ENCODE results near the gene PHLDA1. TPM values are rescaled to one million over a fixed set of nuclear protein-coding genes. Genes with fewer than 3 reads are reported as not detected.

Gene PHLDA1
- total RNA-seq, 2 experiments from 2014 or later = 6.5 TPM

DNA sequence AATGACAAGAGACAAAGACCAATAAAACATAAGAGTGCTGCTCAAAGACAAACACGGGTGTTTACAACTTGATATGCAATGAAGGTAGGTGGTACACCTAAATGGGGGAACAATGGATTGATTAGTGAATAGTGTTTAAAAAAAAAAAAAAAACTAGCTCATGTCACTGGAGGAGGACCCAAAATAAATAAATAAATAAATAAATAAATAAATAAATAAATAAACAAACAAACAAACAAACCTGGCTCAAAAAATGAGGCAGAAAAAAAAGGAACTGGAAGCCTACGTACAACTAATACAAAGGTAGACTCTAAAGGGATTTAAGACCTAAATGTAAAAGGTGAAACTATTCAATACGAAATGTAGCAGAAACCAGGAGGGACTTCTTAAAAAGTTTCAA is 34.3 kb upstream of the PHLDA1 start:
- Mint-ChIP-seq H3K4me1 (ENCODE audit: low read depth) (peaks cover 64% of the 10 kb centered on the region), H3K9me3 (peaks cover 11% of the 10 kb centered on the region), H3K36me3 (ENCODE audit: low read depth) (peaks cover 96% of the 10 kb centered on the region), H3K27me3 (no peaks in the 10 kb centered on the region), H3K27ac (no peak overlapping the region), H3K4me3 (no peak overlapping the region)
- no peak for DNase-seq
- H3K4me3 ChIP-seq (ENCODE audit: low read length) = no peak overlapping the region
- H3K36me3 ChIP-seq (ENCODE audit: insufficient read depth, low read length) = peaks cover 86% of the 10 kb centered on the region
- TF ChIP-seq, protein P1, sequence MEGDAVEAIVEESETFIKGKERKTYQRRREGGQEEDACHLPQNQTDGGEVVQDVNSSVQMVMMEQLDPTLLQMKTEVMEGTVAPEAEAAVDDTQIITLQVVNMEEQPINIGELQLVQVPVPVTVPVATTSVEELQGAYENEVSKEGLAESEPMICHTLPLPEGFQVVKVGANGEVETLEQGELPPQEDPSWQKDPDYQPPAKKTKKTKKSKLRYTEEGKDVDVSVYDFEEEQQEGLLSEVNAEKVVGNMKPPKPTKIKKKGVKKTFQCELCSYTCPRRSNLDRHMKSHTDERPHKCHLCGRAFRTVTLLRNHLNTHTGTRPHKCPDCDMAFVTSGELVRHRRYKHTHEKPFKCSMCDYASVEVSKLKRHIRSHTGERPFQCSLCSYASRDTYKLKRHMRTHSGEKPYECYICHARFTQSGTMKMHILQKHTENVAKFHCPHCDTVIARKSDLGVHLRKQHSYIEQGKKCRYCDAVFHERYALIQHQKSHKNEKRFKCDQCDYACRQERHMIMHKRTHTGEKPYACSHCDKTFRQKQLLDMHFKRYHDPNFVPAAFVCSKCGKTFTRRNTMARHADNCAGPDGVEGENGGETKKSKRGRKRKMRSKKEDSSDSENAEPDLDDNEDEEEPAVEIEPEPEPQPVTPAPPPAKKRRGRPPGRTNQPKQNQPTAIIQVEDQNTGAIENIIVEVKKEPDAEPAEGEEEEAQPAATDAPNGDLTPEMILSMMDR (IDR thresholded peaks at IDR 0.05) = no peak
- ChIA-PET CTCF (no interaction called here), POLR2A (no interaction called here)
- H3K9me3 ChIP-seq (ENCODE audit: control insufficient read depth in 1 of 2, insufficient read depth in 1 of 2, low read length in 2 of 2) = peaks cover 0 to 12% of the 10 kb centered on the region in 2 experiments
- H3K27me3 ChIP-seq (ENCODE audit: control insufficient read depth in 1 of 2, insufficient read depth in 2 of 2, low read length in 2 of 2) = no peaks in the 10 kb centered on the region
- no peak for ATAC-seq (ENCODE audit: poor library complexity)
- intact Hi-C loops (cut with DNase I, micrococcal nuclease) = no loop called here
- H3K4me1 ChIP-seq (ENCODE audit: insufficient read depth, low read length) = no peaks in the 10 kb centered on the region
- no peak overlapping the region for H3K27ac ChIP-seq (ENCODE audit: low read depth in 1 of 2, low read length in 2 of 2)

DNA sequence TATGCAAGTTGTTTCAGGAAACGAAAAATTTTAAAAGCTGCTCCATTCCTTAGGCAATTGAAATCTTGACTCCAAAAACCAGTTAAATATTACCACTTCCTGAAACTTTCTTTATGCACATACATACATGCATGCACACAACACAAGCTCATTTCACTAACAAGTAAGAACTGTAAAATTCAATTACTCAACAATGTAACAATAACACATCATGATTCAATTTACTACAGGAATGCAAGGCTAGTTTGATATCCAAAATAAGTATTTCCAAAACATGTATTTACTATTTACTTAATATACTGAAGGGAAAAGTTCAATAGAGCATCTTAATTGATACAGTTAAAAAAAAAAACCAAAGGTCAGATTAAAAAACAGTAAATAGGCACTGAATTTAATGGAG is 33.3 kb upstream of the PHLDA1 start:
- H3K27me3 Mint-ChIP-seq = no peaks in the 10 kb centered on the region
- no peak overlapping the region for H3K4me3 ChIP-seq (ENCODE audit: low read length)
- intact Hi-C loops (cut with DNase I, micrococcal nuclease) = no loop called here
- H3K36me3 Mint-ChIP-seq (ENCODE audit: low read depth) = peaks cover 95% of the 10 kb centered on the region
- CTCF ChIA-PET = no interaction called here
- H3K27me3 ChIP-seq (ENCODE audit: control insufficient read depth in 1 of 2, insufficient read depth in 2 of 2, low read length in 2 of 2) = no peaks in the 10 kb centered on the region
- peaks cover 0 to 12% of the 10 kb centered on the region in 2 experiments for H3K9me3 ChIP-seq (ENCODE audit: control insufficient read depth in 1 of 2, insufficient read depth in 1 of 2, low read length in 2 of 2)
- no peak overlapping the region for H3K4me3 Mint-ChIP-seq
- H3K36me3 ChIP-seq (ENCODE audit: insufficient read depth, low read length) = peaks cover 83% of the 10 kb centered on the region
- H3K9me3 Mint-ChIP-seq = peaks cover 11% of the 10 kb centered on the region
- ATAC-seq (ENCODE audit: poor library complexity) = no peak
- no peak overlapping the region for H3K27ac Mint-ChIP-seq
- DNase-seq = no peak
- POLR2A ChIA-PET = interaction anchor here (1.4 kb wide), 1 partner anchor 19 kb away, joined by 5 read pairs; the partner anchor contains the start of gene NAP1L1
- no peak overlapping the region for H3K27ac ChIP-seq (ENCODE audit: low read depth in 1 of 2, low read length in 2 of 2)
- H3K4me1 ChIP-seq (ENCODE audit: insufficient read depth, low read length) = no peaks in the 10 kb centered on the region
- TF ChIP-seq, protein P1 (IDR thresholded peaks at IDR 0.05) = no peak
- H3K4me1 Mint-ChIP-seq (ENCODE audit: low read depth) = peaks cover 54% of the 10 kb centered on the region

DNA sequence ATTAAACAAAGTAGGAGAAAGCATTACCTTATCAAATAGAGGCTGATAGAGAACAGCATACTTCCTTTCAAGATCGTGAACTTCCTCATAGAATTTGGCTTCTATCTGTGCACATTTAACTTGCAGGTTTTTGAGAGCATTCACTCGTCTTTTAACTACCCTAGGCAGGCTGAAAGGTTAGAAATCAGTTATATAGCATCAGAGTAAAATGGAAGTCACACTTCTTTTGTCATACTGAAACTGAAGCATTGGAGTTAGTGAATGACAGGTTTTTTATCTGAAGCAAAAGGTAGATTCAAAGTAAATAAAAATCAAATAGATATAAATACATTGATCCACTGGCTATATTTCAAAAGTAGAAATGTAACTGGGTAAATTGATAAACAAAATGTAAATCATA is 28.5 kb upstream of the PHLDA1 start:
- no peaks in the 10 kb centered on the region for H3K27me3 Mint-ChIP-seq
- H3K36me3 Mint-ChIP-seq (ENCODE audit: low read depth) = peaks cover 97% of the 10 kb centered on the region
- Histone ChIP-seq H3K4me1 (ENCODE audit: insufficient read depth, low read length) (no peaks in the 10 kb centered on the region), H3K27ac (ENCODE audit: low read depth in 1 of 2, low read length in 2 of 2) (no peak overlapping the region), H3K27me3 (ENCODE audit: control insufficient read depth in 1 of 2, insufficient read depth in 2 of 2, low read length in 2 of 2) (no peaks in the 10 kb centered on the region), H3K36me3 (ENCODE audit: insufficient read depth, low read length) (peaks cover 83% of the 10 kb centered on the region), H3K4me3 (ENCODE audit: low read length) (no peak overlapping the region), H3K9me3 (ENCODE audit: control insufficient read depth in 1 of 2, insufficient read depth in 1 of 2, low read length in 2 of 2) (peaks cover 0 to 5% of the 10 kb centered on the region in 2 experiments)
- TF ChIP-seq, protein P1 (IDR thresholded peaks at IDR 0.05) = no peak
- CTCF ChIA-PET = no interaction called here
- intact Hi-C loops (cut with DNase I, micrococcal nuclease) = no loop called here
- H3K4me1 Mint-ChIP-seq (ENCODE audit: low read depth) = peaks cover 23% of the 10 kb centered on the region
- H3K27ac Mint-ChIP-seq = no peak overlapping the region
- ATAC-seq (ENCODE audit: poor library complexity) (no peak), DNase-seq (no peak)
- peaks cover 5% of the 10 kb centered on the region for H3K9me3 Mint-ChIP-seq
- no peak overlapping the region for H3K4me3 Mint-ChIP-seq
- POLR2A ChIA-PET = no interaction called here

Data from CD4-positive, alpha-beta T cell (primary cell).